GM23338 (cell line): ENCODE measurements around the gene PCDHB14. TPM values are rescaled to one million over a fixed set of nuclear protein-coding genes. Genes with fewer than 3 reads are reported as not detected.
"Not testable (repeated sequence)": the region's sequence is repeated elsewhere in the genome, so short reads cannot be mapped to it uniquely, and the experiment has no call there.

Source experiments
- ATAC-seq: fragments of 200-7000 bp; cut with Tn5 transposase; 3 replicates; pipeline ENCODE4 v1.9.1; 2020
- DNase-seq: peaks from one replicate; pipeline ENCODE4 v3.0.0-alpha.2; 2015; ENCODE audit warnings: low spot score
- H2AFZ ChIP-seq: fragments of 200-600 bp; sonication (generic); 2 replicates; pipeline ENCODE4 v1.8.0; 2016; ENCODE audit warnings: antibody characterized with exemption, mild to moderate bottlenecking, moderate library complexity
- H3F3A ChIP-seq: fragments of 200-600 bp; sonication (generic); replicated peaks from 2 replicates; pipeline ENCODE4 v1.8.0; 2017; ENCODE audit warnings: antibody characterized with exemption, mixed run types, low read depth
- H3K27ac ChIP-seq: fragments of 200-600 bp; sonication (generic); 2 replicates; pipeline ENCODE4 v1.6.1; 2016; ENCODE audit warnings: low read depth
- H3K27me3 ChIP-seq: fragments of 200-600 bp; sonication (generic); 2 replicates; pipeline ENCODE4 v1.8.0; 2016; ENCODE audit warnings: mild to moderate bottlenecking, mixed run types, moderate library complexity; ENCODE audit not compliant: insufficient read depth
- H3K36me3 ChIP-seq: fragments of 200-600 bp; sonication (generic); 2 replicates; pipeline ENCODE4 v1.8.0; 2016; ENCODE audit warnings: mild to moderate bottlenecking; ENCODE audit not compliant: insufficient read depth
- H3K4me1 ChIP-seq: fragments of 200-600 bp; sonication (generic); 2 replicates; pipeline ENCODE4 v1.8.0; 2016; ENCODE audit warnings: mild to moderate bottlenecking, moderate library complexity; ENCODE audit not compliant: insufficient read depth
- H3K4me2 ChIP-seq: fragments of 200-600 bp; sonication (generic); 2 replicates; pipeline ENCODE4 v1.7.1; 2017; ENCODE audit warnings: mixed run types
- H3K4me3 ChIP-seq: fragments of 200-600 bp; sonication (generic); 2 replicates; pipeline ENCODE4 v1.6.1; 2016; ENCODE audit warnings: mixed run types
- H3K79me2 ChIP-seq: fragments of 200-600 bp; sonication (generic); replicated peaks from 2 replicates; pipeline ENCODE4 v1.8.0; 2017; ENCODE audit warnings: mild to moderate bottlenecking; ENCODE audit not compliant: insufficient read depth
- H3K9me2 ChIP-seq: fragments of 200-600 bp; sonication (generic); 2 replicates; pipeline ENCODE4 v1.8.0; 2017; ENCODE audit not compliant: insufficient read depth
- H4K20me1 ChIP-seq: fragments of 200-600 bp; sonication (generic); replicated peaks from 2 replicates; pipeline ENCODE4 v1.8.0; 2017; ENCODE audit warnings: mild to moderate bottlenecking; ENCODE audit not compliant: insufficient read depth
- H3K27ac Mint-ChIP-seq: 2 replicates; pipeline ENCODE4 v1.8.0; 2020; ENCODE audit warnings: inconsistent platforms, mild to moderate bottlenecking, moderate library complexity, mixed read lengths
- H3K27me3 Mint-ChIP-seq: 3 replicates; pipeline ENCODE4 v1.8.0; 2022; ENCODE audit warnings: low read depth, mild to moderate bottlenecking, moderate library complexity, mixed read lengths, inconsistent platforms; ENCODE audit not compliant: insufficient read depth, poor library complexity
- H3K36me3 Mint-ChIP-seq: 3 replicates; pipeline ENCODE4 v1.8.0; 2021; ENCODE audit warnings: low read depth, mild to moderate bottlenecking, inconsistent platforms, moderate library complexity, mixed read lengths
- H3K4me1 Mint-ChIP-seq: 3 replicates; pipeline ENCODE4 v1.8.0; 2020; ENCODE audit warnings: mild to moderate bottlenecking, inconsistent platforms, mixed read lengths
- H3K4me3 Mint-ChIP-seq: 3 replicates; pipeline ENCODE4 v1.8.0; 2021; ENCODE audit warnings: moderate library complexity, mild to moderate bottlenecking, inconsistent platforms, mixed read lengths
- H3K9me3 Mint-ChIP-seq: 3 replicates; pipeline ENCODE4 v1.8.0; 2020; ENCODE audit warnings: moderate library complexity, mild to moderate bottlenecking, inconsistent platforms, mixed read lengths
- CTCF ChIP-seq, 2 experiments: fragments of 200-600 bp in 1 of 2; sonication (generic) in 1 of 2; conservative IDR thresholded peaks; 2 replicates each; pipeline versions ENCODE4 v1.5.1 to v1.6.1; 2016 to 2017; ENCODE audit warnings: antibody characterized with exemption in 2 of 2, low read depth in 2 of 2, mild to moderate bottlenecking in 2 of 2, moderate library complexity in 1 of 2
- NANOG ChIP-seq: IDR thresholded peaks from 2 replicates; pipeline ENCODE4 v1.6.1; 2016; ENCODE audit warnings: antibody characterized with exemption, borderline replicate concordance
- polyA plus RNA-seq: library from polyadenylated mRNA; unstranded; fragments of >200 nt; fragmentation: Nextera tagmentation; extraction: Ambion mirVana; gene quantifications from 2 replicates; pipeline ENCODE4 v1.2.1, GENCODE V29; 2016
- total RNA-seq: library from RNA; depleted of rRNA; stranded (reverse); fragments of >200 nt; shearing (Covaris generic); gene quantifications from 2 replicates; pipeline ENCODE4 v1.2.3, GENCODE V29; 2014

Gene PCDHB14
- total and polyA plus RNA-seq, 2 experiments from 2014 or later: 0.71 to 4.1 TPM

GRCh38 chr5:141199359-141200235, 23.5 kb upstream of the PCDHB14 start, which contains the start of gene PCDHB11:
Gene PCDHB11 (plus strand): TSS chr5:141199627. CDS start chr5:141199775, 148 bp downstream.
- Histone ChIP-seq H4K20me1 (no peaks in the 10 kb centered on the region), H3K27ac (no peak within 1 kb of the TSS), H3K79me2 (no peaks in the 10 kb centered on the region), H3K4me1 (no peaks in the 10 kb centered on the region), H3K4me2 (no peak within 1 kb of the TSS), H3K27me3 (no peaks in the 10 kb centered on the region), H2AFZ (peak within 1 kb of the TSS; percentile 67; the same call in 1 of the 2 replicates), H3F3A (no peaks in the 10 kb centered on the region), H3K36me3 (no peaks in the 10 kb centered on the region; the same call in 1 of the 2 replicates), H3K4me3 (no peak within 1 kb of the TSS), H3K9me2 (no peaks in the 10 kb centered on the region)
- Mint-ChIP-seq H3K36me3 (peaks cover 15% of the 10 kb centered on the region), H3K4me3 (peak within 1 kb of the TSS; percentile 18; the same call in 2 of the 3 replicates), H3K9me3 (peaks cover 35% of the 10 kb centered on the region), H3K27me3 (no peaks in the 10 kb centered on the region), H3K4me1 (0 out of 3 replicates have a peak, but pooled peaks cover 2% of the 10 kb centered on the region), H3K27ac (peak within 1 kb of the TSS; percentile 53; the same call in 1 of the 2 replicates)
- DNase-seq (peak; percentile 72), ATAC-seq (peak; percentile 48; the same call in 2 of the 3 replicates)
- TF ChIP-seq CTCF (conservative IDR thresholded peaks at IDR 0.05; ENCODE audit: low read depth in 2 of 2): peak; percentile 79 to 88
- no peak for TF ChIP-seq NANOG

- H3K4me3 Mint-ChIP-seq, H4K20me1 ChIP-seq, H3K27ac Mint-ChIP-seq, H3K79me2 ChIP-seq, H3K27me3 ChIP-seq, H3K27ac ChIP-seq, H3K4me1 ChIP-seq, H3K4me2 ChIP-seq, H3K4me1 Mint-ChIP-seq, H3K36me3 ChIP-seq, H3F3A ChIP-seq, ATAC-seq, DNase-seq, H3K27me3 Mint-ChIP-seq, H2AFZ ChIP-seq, H3K4me3 ChIP-seq, H3K9me2 ChIP-seq: not testable (repeated sequence)
- Mint-ChIP-seq H3K9me3 (peaks cover 30% of the 10 kb centered on the region), H3K36me3 (peaks cover 10% of the 10 kb centered on the region)
Measured at GRCh38 chr5:141201126-141201525, 22.0 kb upstream of the PCDHB14 start.

- not testable (repeated sequence) for DNase-seq, H4K20me1 ChIP-seq, H3K9me2 ChIP-seq, H3K4me1 ChIP-seq, H3K4me3 ChIP-seq, H3K27me3 Mint-ChIP-seq, ATAC-seq, H3K4me2 ChIP-seq, H3K4me3 Mint-ChIP-seq, H3K27ac Mint-ChIP-seq, H3K36me3 ChIP-seq, H3K27ac ChIP-seq, H3K36me3 Mint-ChIP-seq, H3F3A ChIP-seq, H2AFZ ChIP-seq, H3K27me3 ChIP-seq, H3K79me2 ChIP-seq, H3K4me1 Mint-ChIP-seq
- peaks cover 25% of the 10 kb centered on the region for H3K9me3 Mint-ChIP-seq
Measured at GRCh38 chr5:141201646-141202045, 21.5 kb upstream of the PCDHB14 start.
